HUES64 (cell line): ENCODE results near the gene COQ9.
"Not testable (repeated sequence)": the region's sequence is repeated elsewhere in the genome, so short reads cannot be mapped to it uniquely, and the experiment has no call there.

ENCODE experiments used
- H3K27ac ChIP-seq: 2 replicates; pipeline ENCODE4 v1.7.0; 2013; ENCODE audit warnings: low read depth, low read length, inconsistent platforms
- H3K27me3 ChIP-seq: 2 replicates; pipeline ENCODE4 v1.6.1; 2013; ENCODE audit warnings: mild to moderate bottlenecking, low read length; ENCODE audit not compliant: insufficient read depth
- H3K36me3 ChIP-seq: 2 replicates; pipeline ENCODE4 v1.6.1; 2013; ENCODE audit warnings: mild to moderate bottlenecking, low read length; ENCODE audit not compliant: insufficient read depth
- H3K4me1 ChIP-seq: 2 replicates; pipeline ENCODE4 v1.6.1; 2013; ENCODE audit warnings: mild to moderate bottlenecking, low read length, moderate library complexity; ENCODE audit not compliant: insufficient read depth
- H3K4me3 ChIP-seq: 2 replicates; pipeline ENCODE4 v1.5.1; 2013; ENCODE audit warnings: mild to moderate bottlenecking, low read length, moderate library complexity
- H3K9ac ChIP-seq: 2 replicates; pipeline ENCODE4 v1.6.1; 2013; ENCODE audit warnings: mild to moderate bottlenecking, low read depth, low read length
- H3K9me3 ChIP-seq: 2 replicates; pipeline ENCODE4 v1.6.1; 2013; ENCODE audit warnings: low read depth, low read length; ENCODE audit not compliant: insufficient read depth
- WGBS: fragments of 150-250, 120-280 bp; methylation state at CpG from one replicate; pipeline ENCODE4 v1.1.7; 2013; ENCODE audit warnings: missing lambda C conversion rate; 5-methylcytosine and 5-hydroxymethylcytosine counted together

Gene COQ9

DNA sequence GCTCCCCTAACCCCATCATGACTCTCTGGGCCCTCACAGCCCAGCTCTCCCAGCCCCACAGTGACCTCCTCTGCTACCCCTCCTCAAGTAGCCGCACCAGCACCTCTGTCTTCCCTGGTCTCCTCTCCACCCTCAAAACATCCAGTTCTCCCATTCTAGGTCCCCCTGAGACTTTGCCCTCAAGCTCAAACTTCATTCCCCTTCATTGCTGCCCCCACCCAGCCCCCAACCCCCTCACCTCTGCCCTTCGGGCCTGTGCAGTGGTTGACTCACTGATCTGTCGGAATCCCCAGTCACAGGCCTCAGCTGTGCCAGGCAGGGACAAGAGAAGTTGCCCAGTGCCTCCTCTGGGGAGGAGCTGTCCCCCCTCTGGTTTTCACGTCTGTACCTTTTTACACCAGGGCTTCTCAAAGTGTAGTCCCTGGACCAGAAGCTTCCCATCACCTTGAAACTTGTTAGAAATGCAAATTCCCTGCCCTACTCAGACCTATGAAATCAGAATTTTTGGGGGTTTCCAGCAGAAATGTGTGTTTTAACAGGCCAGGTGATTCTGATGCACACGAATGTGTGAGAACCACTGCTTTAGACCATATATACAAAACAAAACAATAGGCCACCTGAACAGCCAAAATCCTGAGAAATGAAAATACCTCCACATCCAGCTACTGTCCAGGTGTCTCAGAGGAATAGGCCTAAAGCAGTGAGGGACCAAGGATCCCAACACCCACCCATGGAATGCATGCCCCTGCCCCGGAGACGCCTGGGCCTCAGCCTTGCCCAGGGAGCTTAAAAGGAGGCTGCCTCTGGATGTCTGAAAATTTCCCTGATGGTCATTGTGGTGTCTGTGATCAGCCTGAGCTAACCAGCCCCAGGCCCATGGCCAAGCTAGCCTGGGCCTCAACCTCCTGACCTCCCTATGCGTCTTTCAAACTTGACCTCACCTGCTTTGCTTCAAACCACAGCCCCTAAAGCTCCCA lies 39.9 kb downstream of the COQ9 start:
- no peak overlapping the region for H3K27ac ChIP-seq
- peak overlapping the region; percentile 61 for H3K4me3 ChIP-seq
- 0 out of 2 replicates have a peak, but pooled peaks cover 4% of the 10 kb centered on the region for H3K9me3 ChIP-seq
- H3K9ac ChIP-seq = no peak overlapping the region
- H3K36me3 ChIP-seq = no peaks in the 10 kb centered on the region
- H3K4me1 ChIP-seq = no peaks in the 10 kb centered on the region
- WGBS = 75% methylated on average over 8 of the region's 8 CpGs
- H3K27me3 ChIP-seq = peaks cover 16% of the 10 kb centered on the region

DNA sequence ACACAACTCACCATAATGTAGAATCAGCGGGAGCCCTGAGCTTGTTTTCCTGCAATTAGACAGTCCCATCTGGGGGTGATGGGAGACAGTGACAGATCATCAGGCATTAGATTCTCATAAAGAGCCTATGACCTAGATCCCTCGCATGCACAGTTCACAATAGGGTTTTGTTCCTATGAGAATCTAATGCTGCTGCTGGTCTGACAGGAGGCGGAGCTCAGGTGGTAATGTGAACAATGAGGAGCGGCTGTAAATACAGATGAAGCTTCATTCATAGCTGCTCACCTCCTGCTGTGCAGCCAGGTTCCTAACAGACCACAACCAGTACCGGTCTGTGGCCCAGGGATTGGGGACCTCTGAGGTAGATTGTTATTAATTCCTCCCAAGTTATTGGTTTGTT lies 42.0 kb downstream of the COQ9 start:
- 90% methylated on average over 5 of the region's 5 CpGs for WGBS
- Histone ChIP-seq H3K4me3 (no peak overlapping the region), H3K9ac (no peak overlapping the region), H3K9me3 (0 out of 2 replicates have a peak, but pooled peaks cover 4% of the 10 kb centered on the region), H3K36me3 (no peaks in the 10 kb centered on the region), H3K4me1 (no peaks in the 10 kb centered on the region), H3K27me3 (peaks cover 16% of the 10 kb centered on the region), H3K27ac (no peak overlapping the region)

DNA sequence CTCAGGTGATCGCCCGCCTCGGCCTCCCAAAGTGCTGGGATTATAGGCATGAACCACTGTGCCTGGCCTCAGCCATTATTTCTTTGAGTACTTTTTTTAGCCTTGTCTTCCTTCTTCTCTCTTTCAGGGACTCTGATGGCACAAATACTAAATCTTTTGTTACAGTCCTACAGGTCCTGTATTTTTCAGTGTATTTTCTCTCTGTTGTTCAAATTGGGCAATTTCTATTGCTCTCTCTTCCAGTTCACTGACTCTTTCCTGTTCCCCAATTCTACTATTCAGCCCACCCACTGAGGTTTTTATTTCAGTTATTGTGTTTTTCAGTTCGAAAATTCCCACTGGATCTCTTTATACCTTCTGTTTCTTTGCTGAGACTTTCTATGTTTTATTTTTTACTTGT lies 46.5 kb downstream of the COQ9 start:
- Histone ChIP-seq H3K36me3 (no peaks in the 10 kb centered on the region), H3K27me3 (no peaks in the 10 kb centered on the region; the same call in 1 of the 2 replicates), H3K4me1 (no peaks in the 10 kb centered on the region), H3K9me3 (0 out of 2 replicates have a peak, but pooled peaks cover 4% of the 10 kb centered on the region), H3K9ac (no peak overlapping the region), H3K27ac (no peak overlapping the region), H3K4me3 (no peak overlapping the region)
- 93% methylated on average over 4 of the region's 4 CpGs for WGBS

DNA sequence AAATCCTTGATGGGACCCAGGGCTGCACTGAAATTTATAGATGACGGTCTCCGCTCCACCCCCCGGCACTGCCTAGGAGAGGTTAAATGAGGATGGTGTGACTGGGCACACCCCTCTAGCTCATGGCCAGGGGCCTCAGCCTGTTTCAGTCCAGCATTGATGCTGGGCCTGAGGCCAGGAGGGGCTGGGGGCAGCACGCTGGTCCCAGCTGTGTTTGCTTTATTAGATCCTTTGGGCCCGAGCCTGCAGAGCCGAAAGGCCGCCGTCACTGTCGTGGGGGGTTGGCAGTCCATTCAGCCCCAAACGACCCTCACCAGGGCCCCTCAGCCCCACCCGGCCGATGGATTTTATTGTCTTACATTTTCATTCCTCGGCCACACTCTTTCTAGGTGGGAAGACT lies 49.8 kb downstream of the COQ9 start:
- H3K27me3 ChIP-seq = no peaks in the 10 kb centered on the region
- H3K4me1 ChIP-seq = no peaks in the 10 kb centered on the region
- no peaks in the 10 kb centered on the region for H3K36me3 ChIP-seq
- no peak overlapping the region for H3K9ac ChIP-seq
- H3K27ac ChIP-seq = no peak overlapping the region
- 91% methylated on average over 13 of the region's 13 CpGs for WGBS
- H3K4me3 ChIP-seq = no peak overlapping the region
- no peaks in the 10 kb centered on the region for H3K9me3 ChIP-seq

DNA sequence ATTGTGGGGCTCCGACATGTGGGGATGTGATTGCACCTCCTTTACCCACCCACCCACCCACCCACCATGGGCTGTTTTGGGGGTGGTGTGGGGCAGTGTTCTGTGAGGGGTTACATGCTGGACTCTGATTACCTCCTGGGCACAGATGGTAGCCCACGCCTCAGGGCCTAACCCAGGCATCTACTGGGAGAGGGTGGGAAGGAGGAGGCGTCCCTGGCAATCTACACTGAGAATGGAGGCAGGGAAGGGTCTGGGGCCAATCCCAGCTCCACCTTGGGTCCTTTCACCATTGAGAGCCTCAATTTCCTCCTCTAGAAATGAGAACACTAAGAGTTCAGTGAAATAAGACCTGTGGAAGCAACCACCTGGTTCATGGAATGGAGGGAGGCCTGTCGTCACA lies 50.8 kb downstream of the COQ9 start:
- no peak overlapping the region for H3K9ac ChIP-seq
- H3K27me3 ChIP-seq = no peaks in the 10 kb centered on the region
- H3K4me1 ChIP-seq = no peaks in the 10 kb centered on the region
- no peak overlapping the region for H3K27ac ChIP-seq
- 91% methylated on average over 3 of the region's 4 CpGs for WGBS
- no peaks in the 10 kb centered on the region for H3K9me3 ChIP-seq
- no peak overlapping the region for H3K4me3 ChIP-seq
- H3K36me3 ChIP-seq = no peaks in the 10 kb centered on the region

DNA sequence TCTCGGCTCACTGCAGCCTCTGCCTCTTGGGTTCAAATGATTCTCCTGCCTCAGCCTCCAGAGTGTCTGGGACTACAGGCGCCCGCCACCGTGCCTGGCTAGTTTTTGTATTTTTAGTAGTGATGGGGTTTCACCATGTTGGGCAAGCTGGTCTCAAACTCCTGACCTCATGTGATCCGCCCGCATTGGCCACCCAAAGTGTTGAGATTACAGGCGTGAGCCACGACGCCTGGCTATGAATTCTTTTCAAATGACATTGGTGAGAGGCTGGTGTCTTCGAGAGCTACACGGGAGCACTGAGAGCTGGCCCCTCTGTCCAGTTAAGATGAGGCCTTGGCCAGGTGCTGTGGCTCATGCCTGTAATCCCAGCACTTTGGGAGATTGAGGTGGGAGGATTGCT lies 52.7 kb downstream of the COQ9 start:
- not testable (repeated sequence) for H3K27ac ChIP-seq, H3K4me1 ChIP-seq, H3K9ac ChIP-seq, H3K9me3 ChIP-seq, H3K36me3 ChIP-seq, H3K4me3 ChIP-seq, H3K27me3 ChIP-seq
- 95% methylated on average over 11 of the region's 11 CpGs for WGBS

DNA sequence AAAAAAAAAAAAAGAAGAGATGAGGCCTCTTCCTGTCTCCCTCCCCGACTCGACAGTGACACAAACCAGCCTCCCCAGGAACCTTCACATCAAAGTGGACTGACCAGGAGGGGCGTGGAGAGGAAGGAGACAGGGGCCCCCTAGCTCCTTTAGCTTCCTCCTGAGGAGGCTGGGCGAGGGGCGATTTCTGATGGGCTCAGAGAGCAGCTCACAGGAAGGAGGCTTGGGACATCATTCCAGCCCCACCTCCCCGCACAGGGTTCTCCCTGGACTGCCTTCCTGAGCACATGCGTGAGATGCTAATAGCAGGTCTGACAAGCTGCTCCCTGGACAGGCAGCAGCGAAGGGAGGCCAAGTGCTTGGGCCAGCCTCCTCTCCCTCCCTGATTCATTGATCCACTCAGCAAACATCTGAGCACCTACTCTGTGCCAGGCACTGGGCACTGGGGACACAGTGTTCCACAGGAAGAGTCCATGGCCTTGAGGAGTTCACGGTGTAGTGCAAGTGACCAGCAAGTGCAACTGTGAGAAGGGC lies 53.4 kb downstream of the COQ9 start:
- WGBS = 67% methylated on average over 7 of the region's 9 CpGs
- no peaks in the 10 kb centered on the region for H3K27me3 ChIP-seq
- no peaks in the 10 kb centered on the region for H3K36me3 ChIP-seq
- 0 out of 2 replicates have a peak, but pooled peaks cover 6% of the 10 kb centered on the region for H3K4me1 ChIP-seq
- no peak overlapping the region for H3K4me3 ChIP-seq
- no peaks in the 10 kb centered on the region for H3K9me3 ChIP-seq
- H3K27ac ChIP-seq = no peak overlapping the region
- H3K9ac ChIP-seq = no peak overlapping the region

DNA sequence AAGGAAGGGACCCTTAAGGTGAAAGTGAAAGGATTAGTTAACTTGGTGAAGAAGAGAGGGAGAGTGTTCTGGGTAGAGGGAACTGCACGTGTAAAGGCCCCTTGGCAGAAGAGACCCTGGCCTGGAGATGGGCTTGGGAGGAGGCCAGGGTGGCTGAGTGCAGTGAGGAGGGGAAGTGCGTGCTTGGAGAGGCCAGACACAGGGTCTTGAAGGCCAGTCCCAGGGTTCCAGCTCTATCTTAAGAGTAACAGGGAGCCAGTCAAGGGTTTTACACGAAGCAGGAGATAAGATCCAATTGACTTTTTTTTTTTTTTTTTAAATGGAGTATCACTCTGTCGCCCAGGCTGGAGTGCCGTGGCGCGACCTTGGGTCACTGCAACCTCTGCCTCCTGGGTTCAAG lies 54.2 kb downstream of the COQ9 start:
- Histone ChIP-seq H3K27ac (no peak overlapping the region), H3K4me3 (no peak overlapping the region), H3K4me1 (0 out of 2 replicates have a peak, but pooled peaks cover 6% of the 10 kb centered on the region), H3K27me3 (no peaks in the 10 kb centered on the region), H3K9me3 (no peaks in the 10 kb centered on the region), H3K9ac (no peak overlapping the region), H3K36me3 (no peaks in the 10 kb centered on the region)
- WGBS = 88% methylated on average over 7 of the region's 7 CpGs

DNA sequence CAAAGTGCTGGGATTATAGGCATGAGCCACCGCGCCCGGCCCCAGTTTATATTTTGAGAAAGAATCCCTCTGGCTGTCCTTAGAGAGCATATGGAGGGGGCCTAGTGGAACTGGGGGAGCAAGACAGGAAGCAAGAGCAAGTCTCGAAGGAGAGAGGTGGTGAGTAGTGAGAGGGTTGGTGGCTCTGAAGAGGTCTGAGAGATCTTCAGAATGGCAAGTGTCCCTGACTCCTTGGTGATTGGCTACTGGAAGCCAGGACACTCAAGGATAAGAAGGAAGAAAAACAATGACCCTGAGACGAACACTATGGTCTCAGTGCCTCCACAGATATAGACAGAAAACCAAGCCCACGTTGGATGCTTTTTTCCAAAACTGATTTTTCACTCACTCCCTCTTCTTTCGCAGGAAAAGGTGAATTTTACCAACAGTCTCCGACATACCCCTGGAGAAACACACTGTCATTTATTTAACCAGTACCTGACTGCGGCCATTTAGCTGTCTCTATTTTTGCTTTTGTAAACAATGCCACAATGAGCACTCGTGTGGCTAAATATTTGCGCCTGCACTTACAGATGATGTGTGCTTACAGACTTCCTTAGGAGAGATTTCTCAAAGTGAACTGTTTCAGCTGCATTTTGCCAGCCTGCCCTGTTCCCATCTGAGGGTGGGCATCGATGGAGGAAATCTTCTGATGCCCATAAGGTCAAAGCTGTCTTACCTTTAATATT lies 54.9 kb downstream of the COQ9 start:
- Histone ChIP-seq H3K27me3 (no peaks in the 10 kb centered on the region), H3K4me3 (no peak overlapping the region), H3K9me3 (no peaks in the 10 kb centered on the region), H3K9ac (no peak overlapping the region), H3K4me1 (peaks cover 9% of the 10 kb centered on the region; the same call in 1 of the 2 replicates), H3K27ac (no peak overlapping the region), H3K36me3 (no peaks in the 10 kb centered on the region)
- WGBS = 87% methylated on average over 12 of the region's 12 CpGs

DNA sequence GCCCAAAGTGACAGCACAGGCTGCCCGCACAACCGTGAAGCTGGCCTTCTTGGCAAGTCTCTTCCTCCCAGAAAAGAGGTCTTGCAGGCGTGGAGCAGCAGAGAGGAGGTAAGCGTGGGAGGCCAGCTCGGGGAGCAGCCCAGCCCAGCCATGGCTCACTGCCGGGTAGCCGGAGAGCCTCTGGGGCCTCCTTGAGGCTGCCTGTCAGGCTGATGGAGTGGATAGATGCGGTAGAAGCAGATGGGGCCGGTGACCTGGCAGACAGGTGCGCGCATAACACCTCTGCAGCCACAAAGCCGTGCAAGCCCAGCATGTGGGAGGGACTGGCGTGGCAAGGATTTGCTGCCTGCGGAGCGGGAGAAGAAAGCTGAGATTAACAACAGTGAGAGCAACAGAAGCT lies 56.1 kb downstream of the COQ9 start:
- WGBS = 82% methylated on average over 15 of the region's 15 CpGs
- H3K4me3 ChIP-seq = no peak overlapping the region

DNA sequence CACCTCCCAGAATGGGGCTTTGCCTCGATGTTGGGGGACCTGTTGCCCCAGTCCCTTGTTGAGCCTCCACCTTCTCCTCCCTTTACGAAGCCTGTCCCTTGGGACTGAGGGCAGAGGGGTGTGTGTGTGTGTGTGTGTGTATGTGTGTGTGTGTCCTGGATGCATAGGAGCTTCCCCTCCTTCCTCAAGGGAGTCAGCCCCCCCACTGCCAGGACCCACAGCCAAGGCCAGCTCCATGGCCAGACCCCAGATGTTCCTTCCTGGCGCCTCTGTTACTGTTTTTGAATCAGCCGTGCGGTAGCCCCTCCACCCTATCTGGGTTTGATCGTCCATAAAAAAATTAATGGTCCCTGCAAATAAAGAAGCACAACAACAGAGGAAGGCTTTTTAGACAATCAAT lies 56.7 kb downstream of the COQ9 start:
- peaks cover 16% of the 10 kb centered on the region for H3K4me1 ChIP-seq

More for the DNA sequence above, 56.1 kb downstream of the COQ9 start:
- Histone ChIP-seq H3K9ac (no peak overlapping the region), H3K36me3 (no peaks in the 10 kb centered on the region), H3K4me1 (peaks cover 16% of the 10 kb centered on the region), H3K27ac (no peak overlapping the region), H3K27me3 (no peaks in the 10 kb centered on the region), H3K9me3 (no peaks in the 10 kb centered on the region)

More for the DNA sequence above, 56.7 kb downstream of the COQ9 start:
- Histone ChIP-seq H3K4me3 (no peak overlapping the region), H3K36me3 (no peaks in the 10 kb centered on the region), H3K9me3 (no peaks in the 10 kb centered on the region), H3K27me3 (no peaks in the 10 kb centered on the region), H3K9ac (no peak overlapping the region), H3K27ac (no peak overlapping the region)
- WGBS = 95% methylated on average over 5 of the region's 6 CpGs
